Natural killer cell (primary cell): ENCODE measurements around the gene RALGAPB. TPM values are rescaled to one million over a fixed set of nuclear protein-coding genes. Genes with fewer than 3 reads are reported as not detected.

Experiments used
- ATAC-seq, 3 donors: fragments of 150-1000 bp in 2 of 3; fragments of 200-7000 bp in 1 of 3; cut with Tn5 transposase; 1 replicate in 1 of 3; 2 replicates in 2 of 3; pipeline ENCODE4 v1.10.0; 2021; ENCODE audit warnings: mild to moderate bottlenecking in 2 of 3, moderate library complexity in 2 of 3
- DNase-seq, 2 donors: peaks; one replicate each; pipeline versions ENCODE4 v3.0.0 to v3.0.0-alpha.2; 2013 to 2021; ENCODE audit warnings: mixed read lengths in 1 of 2
- H3K27ac ChIP-seq: one replicate; pipeline ENCODE4 v1.5.1; 2013; ENCODE audit warnings: mild to moderate bottlenecking, low read length
- H3K27me3 ChIP-seq: one replicate; pipeline ENCODE4 v1.6.1; 2013; ENCODE audit warnings: low read length; ENCODE audit not compliant: control insufficient read depth, insufficient read depth
- H3K36me3 ChIP-seq: one replicate; pipeline ENCODE4 v1.6.1; 2013; ENCODE audit warnings: low read length; ENCODE audit not compliant: control insufficient read depth, insufficient read depth
- H3K4me1 ChIP-seq: one replicate; pipeline ENCODE4 v1.6.1; 2013; ENCODE audit warnings: low read length; ENCODE audit not compliant: control insufficient read depth, insufficient read depth
- H3K4me3 ChIP-seq: one replicate; pipeline ENCODE4 v1.5.1; 2013; ENCODE audit warnings: low read length
- H3K9me3 ChIP-seq: one replicate; pipeline ENCODE4 v1.6.1; 2013; ENCODE audit warnings: low read length; ENCODE audit not compliant: control insufficient read depth, insufficient read depth
- H3K27ac Mint-ChIP-seq, 2 donors: one replicate each; pipeline ENCODE4 v1.8.0; 2022; ENCODE audit warnings: mild to moderate bottlenecking in 2 of 2, mixed read lengths in 2 of 2, moderate library complexity in 1 of 2
- H3K27me3 Mint-ChIP-seq, 2 donors: one replicate each; pipeline ENCODE4 v1.8.0; 2022; ENCODE audit warnings: low read depth in 2 of 2, mixed read lengths in 2 of 2
- H3K36me3 Mint-ChIP-seq: one replicate; pipeline ENCODE4 v1.8.0; 2022; ENCODE audit warnings: mixed read lengths
- H3K4me1 Mint-ChIP-seq, 2 donors: one replicate each; pipeline ENCODE4 v1.8.0; 2022; ENCODE audit warnings: mixed read lengths in 2 of 2
- H3K4me3 Mint-ChIP-seq: one replicate; pipeline ENCODE4 v1.8.0; 2022; ENCODE audit warnings: mild to moderate bottlenecking, moderate library complexity, mixed read lengths
- H3K9me3 Mint-ChIP-seq, 2 donors: one replicate each; pipeline ENCODE4 v1.8.0; 2022; ENCODE audit warnings: mixed read lengths in 2 of 2
- CTCF ChIP-seq: fragments of 200-600 bp; IDR thresholded peaks from one replicate; pipeline ENCODE4 v1.8.0; 2022; ENCODE audit warnings: antibody characterized with exemption
- WGBS: methylation state at CpG from one replicate; pipeline ENCODE4 v1.1.7; 2013; ENCODE audit warnings: missing lambda C conversion rate; ENCODE audit not compliant: insufficient coverage; 5-methylcytosine and 5-hydroxymethylcytosine counted together
- intact Hi-C: fragments of 100-400 bp; cut with micrococcal nuclease; formaldehyde crosslinking; loops from one replicate; pipeline ENCODE4 v1.14.2; 2022
- total RNA-seq, 4 donors: library from RNA; stranded (reverse); fragments of 120-200 nt in 1 of 4; gene quantifications; one replicate each; pipeline versions ENCODE4 v1.2.3 to v1.2.4, GENCODE V29; 2013 to 2022

Gene RALGAPB
- total RNA-seq, 3 donors from 2014 or later (not counting 1 experiment from before 2014, with no cell fraction given), result 45.1 to 73.1 (median 57.4) TPM

- no peak for TF ChIP-seq CTCF
- Histone ChIP-seq H3K9me3 (peaks cover 3% of the 10 kb centered on the region), H3K27ac (no peak overlapping the region), H3K36me3 (no peaks in the 10 kb centered on the region), H3K4me1 (no peaks in the 10 kb centered on the region), H3K4me3 (no peak overlapping the region), H3K27me3 (no peaks in the 10 kb centered on the region)
- no peaks in the 10 kb centered on the region for H3K36me3 Mint-ChIP-seq
- no peaks in the 10 kb centered on the region for H3K4me1 Mint-ChIP-seq
- no peaks in the 10 kb centered on the region for H3K9me3 Mint-ChIP-seq
- ATAC-seq, result peak in 1 of 3 donors; percentile 16
- no peak overlapping the region for H3K27ac Mint-ChIP-seq
- H3K4me3 Mint-ChIP-seq, result no peak overlapping the region
- DNase-seq, result no peak
- intact Hi-C loops, result no loop called here
- peaks cover 8 to 11% of the 10 kb centered on the region in 2 donors for H3K27me3 Mint-ChIP-seq
- 86% methylated on average over 10 of the region's 10 CpGs for WGBS
Measured at GRCh38 chr20:38626921-38627659, 154.4 kb downstream of the RALGAPB start.

Other genes with a start within 250 kb of the RALGAPB start
- not detected for gene KIAA1755, start 212.1 kb upstream of the RALGAPB start, total RNA-seq
- under 1 TPM in 1 of 3 donors, not detected in 2; 0.20 TPM for gene BPI, start 168.7 kb upstream of the RALGAPB start, total RNA-seq
- not detected for gene LBP, start 126.4 kb upstream of the RALGAPB start, total RNA-seq
- 10 to 100 TPM; 53.5 to 64.0 (median 53.8) TPM for gene SNHG17, start 37.5 kb upstream of the RALGAPB start, total RNA-seq
- gene ADIG, start 108.4 kb downstream of the RALGAPB start, total RNA-seq, result not detected
- not detected for gene ARHGAP40, start 129.0 kb downstream of the RALGAPB start, total RNA-seq